Loucy (cell line): ENCODE measurements around the gene SNRNP27.

ENCODE experiments used
- H2AFZ ChIP-seq: fragments of 200-600 bp; sonication (generic); 2 replicates; pipeline ENCODE4 v1.6.0; 2016; ENCODE audit warnings: antibody characterized with exemption, mild to moderate bottlenecking, low read length, moderate library complexity
- H3F3A ChIP-seq: fragments of 200-600 bp; 2 replicates; pipeline ENCODE4 v1.6.0; 2016; ENCODE audit warnings: antibody characterized with exemption, low read depth, mild to moderate bottlenecking
- H3K27me3 ChIP-seq: fragments of 200-600 bp; sonication (generic); 2 replicates; pipeline ENCODE4 v1.6.1; 2014; ENCODE audit warnings: low read length, mild to moderate bottlenecking; ENCODE audit not compliant: insufficient read depth, poor library complexity, severe bottlenecking
- H3K36me3 ChIP-seq: fragments of 200-600 bp; sonication (generic); 2 replicates; pipeline ENCODE4 v1.6.1; 2016; ENCODE audit warnings: low read length; ENCODE audit not compliant: insufficient read depth
- H3K4me1 ChIP-seq: fragments of 200-600 bp; sonication (generic); 2 replicates; pipeline ENCODE4 v1.5.1; 2014; ENCODE audit warnings: low read length, mild to moderate bottlenecking; ENCODE audit not compliant: insufficient read depth, poor library complexity, severe bottlenecking
- H3K4me2 ChIP-seq: fragments of 200-600 bp; sonication (generic); 2 replicates; pipeline ENCODE4 v1.6.0; 2014; ENCODE audit warnings: antibody characterized with exemption, low read length, low read depth, mild to moderate bottlenecking; ENCODE audit not compliant: poor library complexity, severe bottlenecking
- H3K4me3 ChIP-seq: fragments of 200-600 bp; sonication (generic); 2 replicates; pipeline ENCODE4 v1.5.1; 2014; ENCODE audit warnings: low read length, mild to moderate bottlenecking, mixed read lengths; ENCODE audit not compliant: poor library complexity, severe bottlenecking
- H3K79me2 ChIP-seq: fragments of 200-600 bp; sonication (generic); 2 replicates; pipeline ENCODE4 v1.6.1; 2014; ENCODE audit warnings: low read length; ENCODE audit not compliant: insufficient read depth
- H3K9ac ChIP-seq: fragments of 200-600 bp; sonication (generic); 2 replicates; pipeline ENCODE4 v1.6.0; 2014; ENCODE audit warnings: mild to moderate bottlenecking, low read depth, low read length, moderate library complexity; ENCODE audit not compliant: poor library complexity, severe bottlenecking
- H3K9me2 ChIP-seq: fragments of 200-600 bp; sonication (generic); replicated peaks from 2 replicates; pipeline ENCODE4 v1.6.1; 2016; ENCODE audit warnings: low read depth, low read length, mixed read lengths
- H3K9me3 ChIP-seq: fragments of 200-600 bp; sonication (generic); 2 replicates; pipeline ENCODE4 v1.6.1; 2014; ENCODE audit warnings: mild to moderate bottlenecking, antibody characterized with exemption, low read length, low read depth; ENCODE audit not compliant: insufficient read depth
- H4K20me1 ChIP-seq: fragments of 200-600 bp; sonication (generic); 2 replicates; pipeline ENCODE4 v1.6.0; 2014; ENCODE audit warnings: antibody characterized with exemption, low read length, mild to moderate bottlenecking; ENCODE audit not compliant: insufficient read depth, poor library complexity, severe bottlenecking
- EZH2phosphoT487 ChIP-seq: fragments of 200-600 bp; IDR thresholded peaks from 2 replicates; pipeline ENCODE4 v1.6.1; 2018; ENCODE audit warnings: antibody characterized with exemption, mild to moderate bottlenecking, moderate library complexity, borderline replicate concordance
- TF ChIP-seq, protein P1 (sequence below): fragments of 200-600 bp; sonication (generic); conservative IDR thresholded peaks from 2 replicates; pipeline ENCODE4 v1.5.1; 2014; ENCODE audit warnings: mild to moderate bottlenecking, antibody characterized with exemption, low read length

Gene SNRNP27

GRCh38 chr2:69914164-69914949 lies 20.6 kb downstream of the SNRNP27 start:
- Histone ChIP-seq H2AFZ (peak overlapping the region; percentile 75), H3K36me3 (peaks cover 5% of the 10 kb centered on the region; the same call in 1 of the 2 replicates)
- no peak for TF ChIP-seq EZH2phosphoT487

DNA sequence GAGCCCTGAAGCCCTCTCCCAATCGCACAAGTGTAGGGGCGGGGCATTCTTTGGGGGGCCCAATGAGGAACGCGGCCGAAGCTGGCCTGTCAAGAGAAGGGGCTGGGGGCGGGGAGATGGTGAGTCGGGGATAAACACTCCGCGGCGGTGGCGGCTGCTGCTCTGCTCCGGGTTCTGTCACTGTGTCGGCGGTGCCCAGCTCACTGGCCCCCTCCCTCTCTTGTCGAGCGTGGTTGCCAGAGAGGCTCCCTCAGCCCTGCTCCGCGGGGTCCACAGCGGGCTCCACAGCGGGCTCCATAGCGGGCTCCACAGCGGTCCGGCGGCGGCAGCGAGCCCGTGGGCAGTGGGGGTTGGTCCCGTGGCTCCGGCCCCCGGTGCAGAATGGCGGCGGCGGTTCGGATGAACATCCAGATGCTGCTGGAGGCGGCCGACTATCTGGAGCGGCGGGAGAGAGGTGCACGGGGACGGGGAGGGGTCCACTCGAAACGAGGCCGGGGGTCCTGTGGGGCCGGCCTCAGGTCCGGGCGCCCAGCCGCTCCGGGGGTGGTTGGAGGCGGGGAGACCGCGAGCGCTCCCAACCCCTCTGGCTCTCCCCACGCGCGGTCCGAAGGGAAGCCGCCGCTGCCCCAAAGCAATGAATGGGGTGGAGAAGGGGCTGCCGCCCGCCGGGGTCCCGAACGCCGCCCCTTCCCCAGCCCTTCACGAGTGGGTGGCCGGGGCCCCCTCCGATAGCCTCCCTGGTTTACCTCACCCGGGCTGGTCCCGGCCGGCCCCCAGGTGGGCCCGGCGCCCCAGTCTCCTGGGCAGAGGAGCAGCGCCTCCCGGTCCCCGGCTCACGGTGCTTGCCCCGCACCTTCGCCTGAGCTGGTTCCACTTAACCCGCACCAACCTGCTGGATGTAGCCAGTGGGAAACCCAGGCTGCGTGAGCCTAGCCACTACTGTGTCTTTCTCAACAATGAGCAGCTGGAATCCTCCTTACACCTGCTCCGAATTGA lies 21.5 kb downstream of the SNRNP27 start, which contains the start of gene MXD1:
Gene MXD1 (plus strand): TSS at position 160 of the 996 bp plus-strand sequence. CDS start 222 bp downstream, at position 382.
- Histone ChIP-seq H3F3A (no peaks in the 10 kb centered on the region), H3K4me2 (peak within 1 kb of the TSS; percentile 87), H3K9ac (peak within 1 kb of the TSS; percentile 77), H3K4me1 (peaks cover 14% of the 10 kb centered on the region), H3K9me3 (no peaks in the 10 kb centered on the region), H4K20me1 (peaks cover 6% of the 10 kb centered on the region), H3K79me2 (peaks cover 13% of the 10 kb centered on the region; the same call in 1 of the 2 replicates), H2AFZ (peak within 1 kb of the TSS; percentile 78), H3K27me3 (no peaks in the 10 kb centered on the region), H3K4me3 (peak within 1 kb of the TSS; percentile 95), H3K9me2 (no peaks in the 10 kb centered on the region), H3K36me3 (no peaks in the 10 kb centered on the region)
- TF ChIP-seq EZH2phosphoT487, result no peak
- TF ChIP-seq, protein P1, sequence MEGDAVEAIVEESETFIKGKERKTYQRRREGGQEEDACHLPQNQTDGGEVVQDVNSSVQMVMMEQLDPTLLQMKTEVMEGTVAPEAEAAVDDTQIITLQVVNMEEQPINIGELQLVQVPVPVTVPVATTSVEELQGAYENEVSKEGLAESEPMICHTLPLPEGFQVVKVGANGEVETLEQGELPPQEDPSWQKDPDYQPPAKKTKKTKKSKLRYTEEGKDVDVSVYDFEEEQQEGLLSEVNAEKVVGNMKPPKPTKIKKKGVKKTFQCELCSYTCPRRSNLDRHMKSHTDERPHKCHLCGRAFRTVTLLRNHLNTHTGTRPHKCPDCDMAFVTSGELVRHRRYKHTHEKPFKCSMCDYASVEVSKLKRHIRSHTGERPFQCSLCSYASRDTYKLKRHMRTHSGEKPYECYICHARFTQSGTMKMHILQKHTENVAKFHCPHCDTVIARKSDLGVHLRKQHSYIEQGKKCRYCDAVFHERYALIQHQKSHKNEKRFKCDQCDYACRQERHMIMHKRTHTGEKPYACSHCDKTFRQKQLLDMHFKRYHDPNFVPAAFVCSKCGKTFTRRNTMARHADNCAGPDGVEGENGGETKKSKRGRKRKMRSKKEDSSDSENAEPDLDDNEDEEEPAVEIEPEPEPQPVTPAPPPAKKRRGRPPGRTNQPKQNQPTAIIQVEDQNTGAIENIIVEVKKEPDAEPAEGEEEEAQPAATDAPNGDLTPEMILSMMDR, result no peak

More at GRCh38 chr2:69914164-69914949, 20.6 kb downstream of the SNRNP27 start:
- Histone ChIP-seq H3K27me3 (no peaks in the 10 kb centered on the region), H3K4me2 (peak overlapping the region; percentile 77), H3K4me1 (peaks cover 14% of the 10 kb centered on the region), H3K9me3 (no peaks in the 10 kb centered on the region), H3K79me2 (peaks cover 13% of the 10 kb centered on the region; the same call in 1 of the 2 replicates), H3K9me2 (no peaks in the 10 kb centered on the region), H3K4me3 (peak overlapping the region; percentile 74), H4K20me1 (peaks cover 6% of the 10 kb centered on the region), H3F3A (no peaks in the 10 kb centered on the region), H3K9ac (peak overlapping the region; percentile 77)

- no peaks in the 10 kb centered on the region for H3K9me3 ChIP-seq
- no peak for TF ChIP-seq EZH2phosphoT487
- TF ChIP-seq, protein P1, result no peak
- H3K9me2 ChIP-seq, result no peaks in the 10 kb centered on the region
- H2AFZ ChIP-seq, result no peak overlapping the region
- peak overlapping the region; percentile 74 for H3K9ac ChIP-seq
- H3K4me2 ChIP-seq, result peak overlapping the region; percentile 87
- H3F3A ChIP-seq, result no peaks in the 10 kb centered on the region
- no peaks in the 10 kb centered on the region for H3K36me3 ChIP-seq
- H3K27me3 ChIP-seq, result no peaks in the 10 kb centered on the region
- peaks cover 6% of the 10 kb centered on the region for H4K20me1 ChIP-seq
- peak overlapping the region; percentile 95 for H3K4me3 ChIP-seq
- H3K79me2 ChIP-seq, result peaks cover 13% of the 10 kb centered on the region; the same call in 1 of the 2 replicates
- H3K4me1 ChIP-seq, result peaks cover 14% of the 10 kb centered on the region
Observed at GRCh38 chr2:69916106-69916505, 22.4 kb downstream of the SNRNP27 start.
